Type B pancreatic cell (in vitro differentiated cells): ENCODE measurements around the gene RAI1. TPM values are rescaled to one million over a fixed set of nuclear protein-coding genes. Genes with fewer than 3 reads are reported as not detected.
A peak's percentile ranks its signal among the peaks of the same experiment; 100 is the strongest.

Source experiments
- DNase-seq: peaks from one replicate; pipeline ENCODE4 v3.0.0; 2021; ENCODE audit warnings: mixed read lengths; ENCODE audit not compliant: unreplicated experiment; ENCODE audit errors: extremely low spot score
- H3K27ac Mint-ChIP-seq: 2 replicates; pipeline ENCODE4 v1.8.0; 2021; ENCODE audit warnings: mild to moderate bottlenecking, mixed read lengths
- H3K27me3 Mint-ChIP-seq: 2 replicates; pipeline ENCODE4 v1.8.0; 2021; ENCODE audit warnings: mixed read lengths
- H3K36me3 Mint-ChIP-seq: 2 replicates; pipeline ENCODE4 v1.8.0; 2021; ENCODE audit warnings: mixed read lengths
- H3K4me1 Mint-ChIP-seq: one replicate; pipeline ENCODE4 v1.8.0; 2021; ENCODE audit warnings: mixed read lengths; ENCODE audit not compliant: unreplicated experiment
- H3K4me3 Mint-ChIP-seq: 2 replicates; pipeline ENCODE4 v1.8.0; 2021; ENCODE audit warnings: mild to moderate bottlenecking, mixed read lengths
- H3K9me3 Mint-ChIP-seq: 2 replicates; pipeline ENCODE4 v1.8.0; 2021; ENCODE audit warnings: mixed read lengths
- total RNA-seq: library from RNA; stranded (reverse); gene quantifications from 2 replicates; pipeline ENCODE4 v1.2.1, GENCODE V29; 2021; ENCODE audit warnings: low replicate concordance
- TF ChIP-seq, protein P1 (sequence below): fragments of 200-600 bp; sonication (generic); conservative IDR thresholded peaks from 2 replicates; pipeline ENCODE4 v1.5.0; 2021; ENCODE audit warnings: antibody characterized with exemption, mild to moderate bottlenecking

Gene RAI1
- total RNA-seq, 1 donor from 2014 or later = 61.1 TPM

DNA sequence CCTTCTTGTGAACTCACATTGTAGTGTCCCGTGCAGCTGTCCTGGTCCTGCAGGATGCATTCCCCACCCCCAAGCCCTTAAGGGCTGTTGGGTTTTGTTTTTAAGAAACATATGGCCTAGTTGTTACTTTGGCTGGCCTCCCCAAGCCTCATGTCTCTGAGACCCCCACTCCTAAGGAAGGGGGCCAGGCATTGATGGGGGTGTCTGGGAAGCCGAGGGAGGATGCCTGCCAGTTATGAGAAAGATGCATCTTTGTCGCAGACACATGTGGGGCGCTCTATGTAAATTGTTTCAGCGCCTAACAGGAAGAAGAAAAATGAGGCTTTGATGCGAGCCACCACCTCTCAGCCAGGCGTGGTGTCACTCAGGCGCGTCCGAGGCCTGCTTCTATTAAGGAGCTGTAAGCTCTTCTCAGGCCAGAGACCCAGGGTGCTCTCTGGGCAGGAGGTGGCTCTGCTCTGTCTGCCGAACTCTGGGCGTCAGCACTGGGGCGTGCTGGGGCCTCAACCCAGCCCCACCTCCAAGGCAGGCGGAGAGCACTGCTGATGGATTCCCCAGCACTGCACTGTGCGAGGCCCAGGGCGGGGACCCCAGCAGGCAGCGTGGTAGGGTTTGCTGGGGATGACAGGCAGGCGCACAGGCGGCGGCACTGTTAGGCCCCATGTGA is 85.0 kb downstream of the RAI1 start:
- Mint-ChIP-seq H3K4me3 (peak overlapping the region; percentile 41), H3K4me1 (peaks cover 80% of the 10 kb centered on the region), H3K36me3 (peaks cover 3% of the 10 kb centered on the region), H3K27ac (peak overlapping the region; percentile 70), H3K9me3 (no peaks in the 10 kb centered on the region), H3K27me3 (no peaks in the 10 kb centered on the region)
- TF ChIP-seq, protein P1, sequence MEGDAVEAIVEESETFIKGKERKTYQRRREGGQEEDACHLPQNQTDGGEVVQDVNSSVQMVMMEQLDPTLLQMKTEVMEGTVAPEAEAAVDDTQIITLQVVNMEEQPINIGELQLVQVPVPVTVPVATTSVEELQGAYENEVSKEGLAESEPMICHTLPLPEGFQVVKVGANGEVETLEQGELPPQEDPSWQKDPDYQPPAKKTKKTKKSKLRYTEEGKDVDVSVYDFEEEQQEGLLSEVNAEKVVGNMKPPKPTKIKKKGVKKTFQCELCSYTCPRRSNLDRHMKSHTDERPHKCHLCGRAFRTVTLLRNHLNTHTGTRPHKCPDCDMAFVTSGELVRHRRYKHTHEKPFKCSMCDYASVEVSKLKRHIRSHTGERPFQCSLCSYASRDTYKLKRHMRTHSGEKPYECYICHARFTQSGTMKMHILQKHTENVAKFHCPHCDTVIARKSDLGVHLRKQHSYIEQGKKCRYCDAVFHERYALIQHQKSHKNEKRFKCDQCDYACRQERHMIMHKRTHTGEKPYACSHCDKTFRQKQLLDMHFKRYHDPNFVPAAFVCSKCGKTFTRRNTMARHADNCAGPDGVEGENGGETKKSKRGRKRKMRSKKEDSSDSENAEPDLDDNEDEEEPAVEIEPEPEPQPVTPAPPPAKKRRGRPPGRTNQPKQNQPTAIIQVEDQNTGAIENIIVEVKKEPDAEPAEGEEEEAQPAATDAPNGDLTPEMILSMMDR = no peak
- no peak for DNase-seq

DNA sequence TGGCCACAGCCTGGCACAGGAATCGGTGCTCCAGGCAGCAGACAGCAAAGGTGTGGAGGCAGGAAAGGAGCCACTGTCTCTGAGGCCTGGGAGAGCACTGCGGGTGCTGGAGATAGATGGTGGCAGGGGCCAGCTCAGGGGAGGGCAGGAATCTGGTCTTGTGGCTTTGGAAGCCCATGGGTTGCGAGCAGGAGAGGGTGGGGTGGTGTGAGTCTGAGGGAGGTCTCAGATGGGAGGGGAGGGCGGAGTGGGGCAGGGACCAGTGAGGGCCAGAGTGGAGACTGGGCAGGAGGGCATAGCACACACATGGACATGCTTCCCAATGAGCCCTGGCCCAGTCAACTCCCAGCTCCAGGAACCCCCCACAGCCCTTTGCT is 85.5 kb downstream of the RAI1 start:
- Mint-ChIP-seq H3K27ac (peak overlapping the region; percentile 70), H3K27me3 (no peaks in the 10 kb centered on the region), H3K4me1 (peaks cover 79% of the 10 kb centered on the region), H3K4me3 (peak overlapping the region; percentile 41), H3K9me3 (no peaks in the 10 kb centered on the region), H3K36me3 (peaks cover 3% of the 10 kb centered on the region)
- DNase-seq = no peak
- TF ChIP-seq, protein P1 = no peak

GRCh38 chr17:17767154-17767869 is 86.1 kb downstream of the RAI1 start:
- DNase-seq = no peak
- TF ChIP-seq, protein P1 = no peak
- Mint-ChIP-seq H3K27ac (peak overlapping the region; percentile 70), H3K27me3 (no peaks in the 10 kb centered on the region), H3K4me1 (peaks cover 78% of the 10 kb centered on the region), H3K4me3 (peak overlapping the region; percentile 5), H3K9me3 (no peaks in the 10 kb centered on the region), H3K36me3 (peaks cover 3% of the 10 kb centered on the region)

- Mint-ChIP-seq H3K27ac (no peak overlapping the region), H3K36me3 (peaks cover 3% of the 10 kb centered on the region), H3K27me3 (no peaks in the 10 kb centered on the region), H3K4me1 (peaks cover 80% of the 10 kb centered on the region), H3K4me3 (peak overlapping the region; percentile 54), H3K9me3 (no peaks in the 10 kb centered on the region)
- TF ChIP-seq, protein P1 = no peak
- no peak for DNase-seq
These were observed 86.7 kb downstream of the RAI1 start for GRCh38 chr17:17767887-17768418.

- H3K9me3 Mint-ChIP-seq = no peaks in the 10 kb centered on the region
- H3K4me3 Mint-ChIP-seq = peak overlapping the region; percentile 54
- peaks cover 3% of the 10 kb centered on the region for H3K36me3 Mint-ChIP-seq
- H3K4me1 Mint-ChIP-seq = peaks cover 75% of the 10 kb centered on the region
- H3K27ac Mint-ChIP-seq = peak overlapping the region; percentile 85
- no peaks in the 10 kb centered on the region for H3K27me3 Mint-ChIP-seq
- TF ChIP-seq, protein P1 = no peak
- no peak for DNase-seq
These were observed 87.3 kb downstream of the RAI1 start for GRCh38 chr17:17768424-17769088.
